Liver (tissue), 9 donors: ENCODE results near the gene NPIPA5. TPM values are rescaled to one million over a fixed set of nuclear protein-coding genes. Genes with fewer than 3 reads are reported as not detected.
"Not testable (repeated sequence)": the region's sequence is repeated elsewhere in the genome, so short reads cannot be mapped to it uniquely, and the experiment has no call there.

Source experiments
- DNase-seq: peaks from one replicate; pipeline ENCODE4 v3.0.0-alpha.2; 2017; ENCODE audit warnings: low spot score
- H3K27ac ChIP-seq, 2 donors: one replicate each; pipeline ENCODE4 v1.7.0; 2013; ENCODE audit warnings: inconsistent platforms in 2 of 2, low read length in 2 of 2, control low read depth in 1 of 2, low read depth in 1 of 2, mild to moderate bottlenecking in 1 of 2
- H3K27me3 ChIP-seq, 4 donors: one replicate each; pipeline versions ENCODE4 v1.6.1 to v1.7.0; 2013; ENCODE audit warnings: low read length in 3 of 4, inconsistent platforms in 1 of 4, mild to moderate bottlenecking in 1 of 4, moderate library complexity in 1 of 4; ENCODE audit not compliant: control insufficient read depth in 4 of 4, insufficient read depth in 4 of 4
- H3K36me3 ChIP-seq, 4 donors: one replicate each; pipeline versions ENCODE4 v1.6.1 to v1.7.0; 2013; ENCODE audit warnings: low read length in 3 of 4, mild to moderate bottlenecking in 3 of 4, low read depth in 1 of 4, moderate library complexity in 1 of 4; ENCODE audit not compliant: control insufficient read depth in 4 of 4, insufficient read depth in 3 of 4
- H3K4me1 ChIP-seq, 4 donors: one replicate each; pipeline versions ENCODE4 v1.6.1 to v1.7.0; 2013; ENCODE audit warnings: low read length in 3 of 4, mild to moderate bottlenecking in 3 of 4, moderate library complexity in 1 of 4; ENCODE audit not compliant: control insufficient read depth in 4 of 4, insufficient read depth in 4 of 4
- H3K4me3 ChIP-seq, 3 donors: one replicate each; pipeline versions ENCODE4 v1.6.1 to v1.7.0; 2013; ENCODE audit warnings: low read length in 3 of 3, control low read depth in 1 of 3, low read depth in 1 of 3, mild to moderate bottlenecking in 1 of 3
- H3K9ac ChIP-seq, 2 donors: one replicate each; pipeline ENCODE4 v1.7.0; 2013; ENCODE audit warnings: low read length in 2 of 2, mild to moderate bottlenecking in 2 of 2, moderate library complexity in 2 of 2, control low read depth in 1 of 2, low read depth in 1 of 2
- H3K9me3 ChIP-seq, 4 donors: one replicate each; pipeline versions ENCODE4 v1.6.1 to v1.7.0; 2013; ENCODE audit warnings: low read length in 3 of 4; ENCODE audit not compliant: control insufficient read depth in 4 of 4
- WGBS: extraction: QIAGEN DNeasy Blood & Tissue Kit; methylation state at CpG from one replicate; pipeline ENCODE4 v1.1.7; 2013; 5-methylcytosine and 5-hydroxymethylcytosine counted together
- polyA plus RNA-seq, 2 donors: library from polyadenylated mRNA; stranded (reverse) in 1 of 2; unstranded in 1 of 2; fragments of 200-250 nt in 1 of 2; fragments of >200 nt in 1 of 2; fragmentation: Nextera tagmentation in 1 of 2; extraction: Ambion mirVana in 1 of 2; gene quantifications; one replicate each; pipeline versions ENCODE4 v1.2.1 to v1.2.3, GENCODE V29; 2013 to 2015
- total RNA-seq, 2 donors: library from RNA; depleted of rRNA; stranded (reverse); fragments of >200 nt; gene quantifications; one replicate each; pipeline ENCODE4 v1.2.3, GENCODE V29; 2014
- donor health status: healthy.
- donor health status: healthy.
- donor health status: healthy.
- donor health status: healthy.
- donor health status: healthy.

The NPIPA5 gene
- total and polyA plus RNA-seq, 4 donors: 1.0 to 5.1 (median 1.8) TPM; not detected in 1

DNA sequence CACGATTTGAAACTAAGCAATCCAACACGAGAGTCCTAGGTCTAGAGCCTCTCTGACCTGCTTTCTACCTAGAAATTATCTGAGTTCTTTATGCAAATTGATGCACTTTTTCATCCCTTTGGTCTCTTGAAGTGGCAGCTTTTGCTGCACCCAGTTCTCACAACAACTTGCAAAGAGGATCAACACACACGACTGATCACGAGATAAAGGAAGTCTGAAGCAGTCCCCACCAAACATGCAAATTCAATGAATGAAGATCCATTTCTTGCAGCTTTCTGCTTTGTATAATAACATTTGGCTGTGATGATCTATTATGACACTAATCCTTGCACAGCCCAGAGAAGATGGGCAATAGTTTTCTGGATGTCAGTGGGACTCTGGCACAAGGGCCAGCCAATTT, 53.1 kb downstream of the NPIPA5 start:
- H3K4me1 ChIP-seq, H3K36me3 ChIP-seq, H3K9ac ChIP-seq, H3K27me3 ChIP-seq, H3K27ac ChIP-seq, DNase-seq, H3K4me3 ChIP-seq, H3K9me3 ChIP-seq: not testable (repeated sequence)
- WGBS: 84% methylated on average over 2 of the region's 4 CpGs

GRCh38 chr16:15323373-15323772, 54.7 kb downstream of the NPIPA5 start:
- not testable (repeated sequence) for DNase-seq, H3K9me3 ChIP-seq, H3K4me1 ChIP-seq, H3K9ac ChIP-seq, H3K27me3 ChIP-seq, H3K36me3 ChIP-seq, H3K4me3 ChIP-seq, H3K27ac ChIP-seq
- 100% methylated on average over 2 of the region's 6 CpGs for WGBS

- H3K4me1 ChIP-seq, H3K27me3 ChIP-seq, H3K27ac ChIP-seq, DNase-seq, H3K9ac ChIP-seq, H3K36me3 ChIP-seq, H3K4me3 ChIP-seq, H3K9me3 ChIP-seq: not testable (repeated sequence)
- WGBS: 76% methylated on average over 2 of the region's 2 CpGs
Observed at GRCh38 chr16:15321221-15321620, 56.9 kb downstream of the NPIPA5 start.

DNA sequence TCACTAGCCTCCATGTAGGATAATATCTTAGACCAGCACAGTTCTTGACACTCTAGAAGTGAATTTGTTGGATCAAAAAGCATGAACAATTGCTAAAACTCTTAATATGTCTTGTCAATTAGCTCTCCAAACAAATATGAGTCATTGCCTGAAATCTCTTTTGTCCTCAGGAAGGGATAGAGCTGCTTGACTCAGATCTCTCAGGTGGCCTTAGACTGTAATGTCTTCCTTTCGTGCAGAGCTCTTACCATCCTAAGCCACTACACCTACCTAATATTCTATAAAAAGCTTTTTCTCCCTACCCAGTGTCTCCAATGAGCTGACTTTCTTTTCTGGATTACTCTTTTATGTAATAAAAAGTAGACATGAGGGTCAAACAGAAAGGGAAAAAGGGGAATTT, 63.5 kb downstream of the NPIPA5 start:
- H3K9ac ChIP-seq, H3K9me3 ChIP-seq, DNase-seq, H3K27ac ChIP-seq, H3K36me3 ChIP-seq, H3K4me1 ChIP-seq, H3K27me3 ChIP-seq, H3K4me3 ChIP-seq: not testable (repeated sequence)
- 85% methylated on average over 1 of the region's 1 CpG for WGBS

Other genes with a start within 250 kb of the NPIPA5 start
- gene MPV17L, start 17.5 kb upstream of the NPIPA5 start, total RNA-seq: 10 to 100 TPM; 12.0 to 39.6 TPM
- 1 to 10 TPM; 4.9 to 5.6 TPM for gene MPV17L, start 17.5 kb upstream of the NPIPA5 start, polyA plus RNA-seq
- 10 to 100 TPM in 1 of 2 donors, 1 to 10 TPM in 1; 5.6 to 33.3 TPM for gene BMERB1, start 56.3 kb upstream of the NPIPA5 start, total RNA-seq
- gene BMERB1, start 56.3 kb upstream of the NPIPA5 start, polyA plus RNA-seq: 1 to 10 TPM; 8.3 to 9.7 TPM